ENCODE measurements around the gene MLLT6. TPM values are rescaled to one million over a fixed set of nuclear protein-coding genes. Genes with fewer than 3 reads are reported as not detected.

The MLLT6 gene
- total RNA-seq, 1 experiment from 2014 or later, result 127 TPM

GRCh38 chr17:38750044-38750311 is 44.9 kb downstream of the MLLT6 start:
- peak overlapping the region; percentile 80 for H2AFZ ChIP-seq

GRCh38 chr17:38750312-38751121 is 45.4 kb downstream of the MLLT6 start:
- peak overlapping the region; percentile 53 for H3K27ac ChIP-seq
- H3F3A ChIP-seq (ENCODE audit: insufficient read depth, low read depth), result peaks cover 12% of the 10 kb centered on the region
- H3K36me3 ChIP-seq (ENCODE audit: low read depth), result no peaks in the 10 kb centered on the region
- H3K79me2 ChIP-seq (ENCODE audit: low read depth), result peaks cover 76% of the 10 kb centered on the region
- no peaks in the 10 kb centered on the region for H3K9me3 ChIP-seq (ENCODE audit: insufficient read depth, low read depth)
- TF ChIP-seq CTCF (conservative IDR thresholded peaks at IDR 0.05) (no peak), EZH2 (IDR thresholded peaks at IDR 0.05; ENCODE audit: low read depth) (no peak)
- DNase-seq, result peak in 1 of 2 experiments; percentile 53
- no peaks in the 10 kb centered on the region for H3K27me3 ChIP-seq (ENCODE audit: insufficient read depth, low read depth)
- peak overlapping the region; percentile 92 for H3K4me3 ChIP-seq
- intact Hi-C loops (cut with micrococcal nuclease; ENCODE audit: unreplicated experiment), result loop anchor here (2.0 to 5.0 kb wide), 3 partner anchors 47 to 402 kb away; partner anchors contain the start of genes FBXO47 and PIP4K2B
- ChIA-PET CTCF (no interaction called here), POLR2A (ENCODE audit: unreplicated experiment) (interaction anchor here (0.6 kb wide), 2 partner anchors 35 to 127 kb away, joined by 3 to 4 read pairs; no protein-coding TSS in a partner anchor)
- peaks cover 21% of the 10 kb centered on the region for H3K4me1 ChIP-seq (replicated peaks; ENCODE audit: insufficient read depth)
- H3K4me2 ChIP-seq, result peak overlapping the region; percentile 97
- no TSS peak for BruUV-seq (replicated peaks)
- peaks cover 12% of the 10 kb centered on the region for H4K20me1 ChIP-seq (ENCODE audit: insufficient read depth)
- H3K9me2 ChIP-seq (ENCODE audit: insufficient read depth), result no peaks in the 10 kb centered on the region
- peak overlapping the region; percentile 80 for H2AFZ ChIP-seq

More at GRCh38 chr17:38750044-38750311, 44.9 kb downstream of the MLLT6 start:
- intact Hi-C loops (cut with micrococcal nuclease; ENCODE audit: unreplicated experiment), result loop anchor here (2.0 to 5.0 kb wide), 3 partner anchors 47 to 403 kb away; partner anchors contain the start of genes FBXO47 and PIP4K2B
- ChIA-PET POLR2A (ENCODE audit: unreplicated experiment) (interaction anchor here (0.5 to 0.6 kb wide), 2 partner anchors 352 to 403 kb away, joined by 3 to 8 read pairs; no protein-coding TSS in a partner anchor), CTCF (no interaction called here)
- BruUV-seq (replicated peaks), result no TSS peak
- no peak for DNase-seq
- Histone ChIP-seq H3K27ac (peak overlapping the region; percentile 53), H3K4me1 (replicated peaks; ENCODE audit: insufficient read depth) (peaks cover 21% of the 10 kb centered on the region), H3K79me2 (ENCODE audit: low read depth) (peaks cover 78% of the 10 kb centered on the region), H3F3A (ENCODE audit: insufficient read depth, low read depth) (peaks cover 17% of the 10 kb centered on the region), H3K27me3 (ENCODE audit: insufficient read depth, low read depth) (no peaks in the 10 kb centered on the region), H3K4me3 (peak overlapping the region; percentile 92), H4K20me1 (ENCODE audit: insufficient read depth) (peaks cover 17% of the 10 kb centered on the region), H3K9me2 (ENCODE audit: insufficient read depth) (no peaks in the 10 kb centered on the region), H3K9me3 (ENCODE audit: insufficient read depth, low read depth) (no peaks in the 10 kb centered on the region), H3K36me3 (ENCODE audit: low read depth) (no peaks in the 10 kb centered on the region), H3K4me2 (peak overlapping the region; percentile 97)
- TF ChIP-seq EZH2 (IDR thresholded peaks at IDR 0.05; ENCODE audit: low read depth) (no peak), CTCF (conservative IDR thresholded peaks at IDR 0.05) (no peak)

- Histone ChIP-seq H4K20me1 (ENCODE audit: insufficient read depth) (peaks cover 6% of the 10 kb centered on the region; the same call in 1 of the 2 replicates), H3K27ac (peak overlapping the region; percentile 53; the same call in 1 of the 2 replicates), H3K36me3 (ENCODE audit: low read depth) (no peaks in the 10 kb centered on the region), H2AFZ (peak overlapping the region; percentile 53), H3K27me3 (ENCODE audit: insufficient read depth, low read depth) (no peaks in the 10 kb centered on the region), H3K9me2 (ENCODE audit: insufficient read depth) (no peaks in the 10 kb centered on the region), H3K9me3 (ENCODE audit: insufficient read depth, low read depth) (no peaks in the 10 kb centered on the region), H3F3A (ENCODE audit: insufficient read depth, low read depth) (peaks cover 11% of the 10 kb centered on the region), H3K4me1 (replicated peaks; ENCODE audit: insufficient read depth) (peaks cover 17% of the 10 kb centered on the region), H3K79me2 (ENCODE audit: low read depth) (peaks cover 75% of the 10 kb centered on the region), H3K4me2 (peak overlapping the region; percentile 97), H3K4me3 (peak overlapping the region; percentile 92)
- BruUV-seq (replicated peaks), result no TSS peak
- DNase-seq, result no peak
- no peak for TF ChIP-seq CTCF (conservative IDR thresholded peaks at IDR 0.05)
- no peak for TF ChIP-seq EZH2 (IDR thresholded peaks at IDR 0.05; ENCODE audit: low read depth)
- intact Hi-C loops (cut with micrococcal nuclease; ENCODE audit: unreplicated experiment), result loop anchor here (2.0 to 5.0 kb wide), 3 partner anchors 46 to 402 kb away; partner anchors contain the start of genes FBXO47 and PIP4K2B
- ChIA-PET CTCF (no interaction called here), POLR2A (ENCODE audit: unreplicated experiment) (interaction anchor here (0.6 kb wide), 3 partner anchors 36 to 126 kb away, joined by 3 to 5 read pairs (median 4); no protein-coding TSS in a partner anchor)
Observed at GRCh38 chr17:38751144-38751807, 46.2 kb downstream of the MLLT6 start.

Measured in PC-9 (cell line).